ENCODE data around the gene VAV2. TPM values are rescaled to one million over a fixed set of nuclear protein-coding genes. Genes with fewer than 3 reads are reported as not detected.

Gene VAV2
- polyA plus RNA-seq, 1 of the 3 experiments (the other 2 are of a cell fraction), result 14.9 TPM

DNA sequence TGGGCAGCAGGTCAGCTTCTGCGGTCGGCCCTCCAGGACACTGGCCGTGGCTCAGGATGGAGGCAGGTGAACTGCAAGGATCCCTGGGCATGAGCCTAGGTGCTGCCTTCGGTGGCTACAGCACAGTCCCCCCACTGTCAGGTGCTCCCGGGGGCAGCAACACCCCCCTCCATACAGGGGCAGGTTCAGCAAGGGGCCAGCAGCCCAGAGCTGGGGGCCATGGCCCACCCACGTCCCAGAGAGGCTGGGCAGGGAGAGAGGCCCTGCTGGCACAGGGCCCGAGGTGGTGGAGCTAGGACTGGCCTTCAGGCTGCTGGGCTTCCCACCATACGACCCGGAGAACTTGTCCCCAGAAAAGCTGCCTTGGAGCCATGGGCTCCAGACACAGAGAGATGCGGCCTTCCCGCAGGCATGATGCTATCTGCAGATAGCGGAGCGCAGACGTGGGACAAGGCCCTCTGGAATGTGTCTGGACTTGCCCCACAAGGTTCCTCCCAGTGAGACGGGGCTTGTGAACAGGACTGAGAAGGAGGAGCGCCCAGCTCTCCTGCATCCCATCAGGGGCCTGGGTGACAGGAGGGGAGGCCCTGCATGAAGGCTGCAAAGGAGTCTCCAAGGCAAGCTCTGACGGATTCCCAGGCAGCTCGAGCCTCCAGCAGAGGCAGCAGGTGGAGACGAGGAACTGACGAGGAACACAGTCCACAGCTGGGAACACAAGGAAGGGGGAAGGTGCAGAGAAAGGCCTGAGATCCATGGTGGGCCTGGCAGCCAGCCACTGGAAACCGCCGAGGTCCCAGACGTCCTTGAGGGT is 111.1 kb downstream of the VAV2 start (continued):
- TF ChIP-seq SMC3 (IDR thresholded peaks at IDR 0.05; ENCODE audit: low read depth, low read length) (no peak), RFX5 (IDR thresholded peaks at IDR 0.05; ENCODE audit: low read length) (no peak), FOSL2 (IDR thresholded peaks at IDR 0.05; ENCODE audit: borderline replicate concordance, low read depth) (no peak), FOXM1 (IDR thresholded peaks at IDR 0.05; ENCODE audit: low read depth) (no peak), MEF2A (IDR thresholded peaks at IDR 0.05; ENCODE audit: borderline replicate concordance, low read depth) (no peak)

DNA sequence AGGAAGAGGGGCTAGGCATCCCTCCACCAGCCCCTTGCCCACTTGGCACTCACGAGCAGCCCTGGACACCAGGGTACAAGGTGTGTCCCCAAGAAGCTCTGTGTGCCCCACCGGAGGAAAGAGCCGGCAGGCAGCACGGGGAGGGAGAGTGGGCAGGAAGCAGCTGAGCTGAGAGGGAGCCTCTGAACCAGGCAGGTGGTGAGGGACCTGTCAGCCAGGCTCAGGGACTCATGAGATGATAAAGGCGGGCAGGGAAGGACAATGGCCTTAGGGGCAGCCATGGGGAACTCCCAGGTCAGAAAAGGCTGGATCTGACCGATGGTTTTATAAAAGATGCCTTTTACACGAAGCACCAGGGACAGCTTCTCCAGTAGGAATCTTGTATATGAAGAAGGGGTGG is 112.0 kb downstream of the VAV2 start:
- DNase-seq, result no peak
- Histone ChIP-seq H3K27ac (ENCODE audit: low read depth in 2 of 2, low read length in 1 of 2) (peak overlapping the region; percentile 66 to 99; a peak in 3 of 4 replicates), H3K27me3 (ENCODE audit: insufficient read depth) (no peaks in the 10 kb centered on the region), H3K4me1 (ENCODE audit: control insufficient read depth in 1 of 2, insufficient read depth in 2 of 2, low read depth in 1 of 2, low read length in 1 of 2) (peaks cover 16 to 94% of the 10 kb centered on the region in 2 experiments), H3K36me3 (replicated peaks in 1 of 2; ENCODE audit: control insufficient read depth in 1 of 2, insufficient read depth in 2 of 2, low read length in 1 of 2) (no peaks in the 10 kb centered on the region), H3K79me2 (ENCODE audit: insufficient read depth) (peaks cover 99% of the 10 kb centered on the region), H4K20me1 (ENCODE audit: insufficient read depth) (no peaks in the 10 kb centered on the region), H3K9me3 (no peaks in the 10 kb centered on the region), H3F3A (replicated peaks; ENCODE audit: insufficient read depth) (peaks cover 8% of the 10 kb centered on the region), H3K9ac (no peak overlapping the region), H3K4me3 (ENCODE audit: low read depth in 2 of 2, low read length in 1 of 2) (no peak overlapping the region), H2AFZ (ENCODE audit: low read depth) (no peak overlapping the region), H3K4me2 (no peak overlapping the region), H3K9me2 (no peaks in the 10 kb centered on the region)
- ChIA-PET CTCF (interaction anchor here (1.2 to 2.3 kb wide), 2 partner anchors 9 to 113 kb away, joined by 4 to 9 read pairs; no protein-coding TSS in a partner anchor), POLR2A (interaction anchor here (1.1 kb wide), 1 partner anchor 113 kb away, joined by 3 read pairs; no protein-coding TSS in a partner anchor)
- WGBS (ENCODE audit: low lambda C conversion rate), result 89% methylated on average over 7 of the region's 7 CpGs
- no peak for TF ChIP-seq NFIC (IDR thresholded peaks at IDR 0.05; ENCODE audit: borderline replicate concordance)
- no peak for TF ChIP-seq MXI1 (IDR thresholded peaks at IDR 0.05; ENCODE audit: low read depth, low read length)
- TF ChIP-seq TEAD4 (IDR thresholded peaks at IDR 0.05; ENCODE audit: borderline replicate concordance, insufficient read depth), result no peak
- TF ChIP-seq CHD2 (IDR thresholded peaks at IDR 0.05; ENCODE audit: low read length, partially characterized antibody), result no peak
- TF ChIP-seq ELF1 (IDR thresholded peaks at IDR 0.05), result no peak
- TF ChIP-seq FOSL2 (IDR thresholded peaks at IDR 0.05; ENCODE audit: borderline replicate concordance, low read depth), result no peak
- TF ChIP-seq, protein P1, sequence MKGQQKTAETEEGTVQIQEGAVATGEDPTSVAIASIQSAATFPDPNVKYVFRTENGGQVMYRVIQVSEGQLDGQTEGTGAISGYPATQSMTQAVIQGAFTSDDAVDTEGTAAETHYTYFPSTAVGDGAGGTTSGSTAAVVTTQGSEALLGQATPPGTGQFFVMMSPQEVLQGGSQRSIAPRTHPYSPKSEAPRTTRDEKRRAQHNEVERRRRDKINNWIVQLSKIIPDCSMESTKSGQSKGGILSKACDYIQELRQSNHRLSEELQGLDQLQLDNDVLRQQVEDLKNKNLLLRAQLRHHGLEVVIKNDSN (IDR thresholded peaks at IDR 0.05; ENCODE audit: borderline replicate concordance, low read depth), result no peak
- TF ChIP-seq RAD21 (IDR thresholded peaks at IDR 0.05; ENCODE audit: low read length), result no peak
- TF ChIP-seq, protein P2, sequence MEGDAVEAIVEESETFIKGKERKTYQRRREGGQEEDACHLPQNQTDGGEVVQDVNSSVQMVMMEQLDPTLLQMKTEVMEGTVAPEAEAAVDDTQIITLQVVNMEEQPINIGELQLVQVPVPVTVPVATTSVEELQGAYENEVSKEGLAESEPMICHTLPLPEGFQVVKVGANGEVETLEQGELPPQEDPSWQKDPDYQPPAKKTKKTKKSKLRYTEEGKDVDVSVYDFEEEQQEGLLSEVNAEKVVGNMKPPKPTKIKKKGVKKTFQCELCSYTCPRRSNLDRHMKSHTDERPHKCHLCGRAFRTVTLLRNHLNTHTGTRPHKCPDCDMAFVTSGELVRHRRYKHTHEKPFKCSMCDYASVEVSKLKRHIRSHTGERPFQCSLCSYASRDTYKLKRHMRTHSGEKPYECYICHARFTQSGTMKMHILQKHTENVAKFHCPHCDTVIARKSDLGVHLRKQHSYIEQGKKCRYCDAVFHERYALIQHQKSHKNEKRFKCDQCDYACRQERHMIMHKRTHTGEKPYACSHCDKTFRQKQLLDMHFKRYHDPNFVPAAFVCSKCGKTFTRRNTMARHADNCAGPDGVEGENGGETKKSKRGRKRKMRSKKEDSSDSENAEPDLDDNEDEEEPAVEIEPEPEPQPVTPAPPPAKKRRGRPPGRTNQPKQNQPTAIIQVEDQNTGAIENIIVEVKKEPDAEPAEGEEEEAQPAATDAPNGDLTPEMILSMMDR (IDR thresholded peaks at IDR 0.05), result no peak
- no peak for TF ChIP-seq FOXM1 (IDR thresholded peaks at IDR 0.05; ENCODE audit: low read depth)
- TF ChIP-seq SIN3A (IDR thresholded peaks at IDR 0.05; ENCODE audit: borderline replicate concordance, low read depth, low read length), result no peak
- TF ChIP-seq RCOR1 (IDR thresholded peaks at IDR 0.05; ENCODE audit: low read length), result no peak
- no peak for TF ChIP-seq NRF1 (IDR thresholded peaks at IDR 0.05; ENCODE audit: low read depth, low read length)
- no peak for TF ChIP-seq GABPA (IDR thresholded peaks at IDR 0.05; ENCODE audit: low read depth)
- TF ChIP-seq MEF2A (IDR thresholded peaks at IDR 0.05; ENCODE audit: borderline replicate concordance, low read depth), result no peak
- TF ChIP-seq, protein P3, sequence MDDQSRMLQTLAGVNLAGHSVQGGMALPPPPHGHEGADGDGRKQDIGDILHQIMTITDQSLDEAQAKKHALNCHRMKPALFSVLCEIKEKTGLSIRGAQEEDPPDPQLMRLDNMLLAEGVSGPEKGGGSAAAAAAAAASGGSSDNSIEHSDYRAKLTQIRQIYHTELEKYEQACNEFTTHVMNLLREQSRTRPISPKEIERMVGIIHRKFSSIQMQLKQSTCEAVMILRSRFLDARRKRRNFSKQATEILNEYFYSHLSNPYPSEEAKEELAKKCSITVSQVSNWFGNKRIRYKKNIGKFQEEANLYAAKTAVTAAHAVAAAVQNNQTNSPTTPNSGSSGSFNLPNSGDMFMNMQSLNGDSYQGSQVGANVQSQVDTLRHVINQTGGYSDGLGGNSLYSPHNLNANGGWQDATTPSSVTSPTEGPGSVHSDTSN (IDR thresholded peaks at IDR 0.05), result no peak
- no peak for TF ChIP-seq YY1 (IDR thresholded peaks at IDR 0.05; ENCODE audit: low read depth)

Measured in SK-N-SH (cell line).